Bone marrow (tissue), 2 donors: ENCODE measurements around the gene UBR3.
A peak's percentile ranks its signal among the peaks of the same experiment; 100 is the strongest.
"Not testable (repeated sequence)": the region's sequence is repeated elsewhere in the genome, so short reads cannot be mapped to it uniquely, and the experiment has no call there.

Experiments used
- DNase-seq, 2 donors: peaks; one replicate each; lab custom pipeline; 2025; lab: John Stamatoyannopoulos, UW

UBR3 gene

DNA sequence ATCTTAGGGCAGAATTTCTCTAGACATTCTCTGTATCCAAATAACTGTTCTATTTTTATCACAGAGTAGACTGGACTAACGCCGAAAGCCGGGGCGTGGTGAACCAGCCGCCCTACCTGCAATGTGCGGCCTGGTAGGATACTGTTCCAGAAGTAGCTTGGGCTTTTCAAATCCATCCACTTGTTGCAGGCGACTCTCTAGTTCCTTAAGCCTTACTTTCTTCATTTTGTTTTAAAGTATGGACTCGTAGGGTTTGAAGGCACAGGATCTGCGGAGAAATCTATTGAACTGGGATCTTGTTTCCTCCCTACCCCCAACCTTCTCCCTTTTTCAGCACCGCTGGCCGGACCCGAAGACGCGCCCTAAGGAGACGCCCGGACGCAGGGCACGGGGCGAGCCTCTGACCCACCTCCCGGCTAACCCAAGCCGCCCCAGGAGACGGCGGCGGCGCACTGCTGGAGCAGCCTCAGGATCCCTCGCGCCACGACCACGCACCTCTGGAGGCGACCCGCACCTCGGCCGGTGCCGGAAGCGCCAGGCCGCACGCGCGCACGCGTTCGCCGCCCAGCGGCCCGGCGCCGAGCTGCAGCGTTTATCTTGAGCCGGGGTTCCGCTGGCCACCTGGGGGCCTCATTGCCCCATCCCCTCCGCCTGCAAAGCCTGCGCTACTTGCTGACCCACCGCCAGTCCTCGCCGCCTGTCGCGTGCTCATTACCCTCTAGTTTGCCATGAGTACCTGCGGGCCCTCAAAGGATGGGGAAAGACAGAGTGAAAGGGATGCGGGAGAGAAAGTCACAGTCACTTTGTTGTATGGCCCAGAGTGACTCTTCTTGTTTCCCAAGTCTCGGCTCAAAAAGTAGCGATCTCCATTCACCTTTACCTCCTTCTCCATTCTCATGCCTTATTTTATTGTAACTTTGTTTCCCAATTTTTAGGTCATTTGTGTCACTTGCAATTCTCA lies 2.6 kb upstream of the UBR3 start, which contains the start of gene METTL5:
TSS of gene METTL5 (minus strand) at position 533 of the 961 bp plus-strand sequence. CDS start at position 225, 308 bp downstream.
- DNase-seq = peak in 1 of 2 donors; percentile 40

DNA sequence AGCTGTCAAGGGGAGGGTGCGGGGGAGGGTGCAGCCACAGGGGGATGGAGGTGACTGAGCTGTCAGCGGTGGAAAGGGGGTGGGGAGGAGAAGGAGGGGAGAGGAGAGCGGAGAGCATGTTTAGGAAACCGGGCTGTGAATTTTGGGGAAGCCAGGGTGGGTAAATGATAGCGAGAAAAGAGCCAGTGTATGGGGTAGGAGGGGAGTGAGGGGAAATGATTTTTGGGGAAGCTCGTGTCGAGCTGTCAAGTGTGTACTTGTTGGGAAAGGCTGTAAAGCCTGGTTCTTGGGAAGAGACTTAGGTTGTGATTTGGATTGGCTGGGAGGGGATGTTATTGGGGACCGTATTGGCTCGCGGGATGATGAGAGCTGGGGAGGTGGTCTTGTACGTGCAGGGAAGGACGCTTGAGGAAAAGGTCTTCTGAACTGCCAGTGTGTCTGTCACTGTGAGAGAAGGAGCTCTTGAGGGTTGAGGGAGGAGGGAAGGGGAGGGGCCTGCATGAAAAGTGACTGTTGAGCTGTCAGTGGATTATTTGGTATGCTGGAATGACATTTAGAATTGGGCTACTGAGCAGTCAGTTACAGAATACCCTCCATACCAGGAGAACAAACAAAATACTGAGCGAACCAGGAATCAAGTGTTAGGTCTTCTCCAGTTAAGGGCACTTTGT lies 1.0 kb downstream of the UBR3 start:
- peak; percentile 7 to 32 for DNase-seq

DNA sequence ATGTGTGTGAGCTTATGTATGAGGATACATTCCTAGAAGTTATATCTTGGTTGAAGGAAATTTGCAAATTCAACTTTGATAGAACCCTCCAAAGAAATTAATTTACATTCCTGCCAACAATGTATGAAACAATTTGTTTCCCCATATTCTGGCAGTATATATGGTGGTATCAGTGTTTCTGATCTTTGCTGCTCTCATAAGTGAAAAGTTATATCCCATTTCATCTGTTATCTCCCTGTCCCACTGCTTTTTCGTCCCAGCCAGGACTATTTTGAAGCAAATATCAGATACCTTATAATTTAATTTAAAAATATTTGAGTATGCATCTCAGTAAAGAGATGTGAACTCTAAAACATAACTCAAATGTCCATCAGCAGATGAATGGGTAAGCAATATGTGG lies 7.1 kb downstream of the UBR3 start:
- no peak for DNase-seq

DNA sequence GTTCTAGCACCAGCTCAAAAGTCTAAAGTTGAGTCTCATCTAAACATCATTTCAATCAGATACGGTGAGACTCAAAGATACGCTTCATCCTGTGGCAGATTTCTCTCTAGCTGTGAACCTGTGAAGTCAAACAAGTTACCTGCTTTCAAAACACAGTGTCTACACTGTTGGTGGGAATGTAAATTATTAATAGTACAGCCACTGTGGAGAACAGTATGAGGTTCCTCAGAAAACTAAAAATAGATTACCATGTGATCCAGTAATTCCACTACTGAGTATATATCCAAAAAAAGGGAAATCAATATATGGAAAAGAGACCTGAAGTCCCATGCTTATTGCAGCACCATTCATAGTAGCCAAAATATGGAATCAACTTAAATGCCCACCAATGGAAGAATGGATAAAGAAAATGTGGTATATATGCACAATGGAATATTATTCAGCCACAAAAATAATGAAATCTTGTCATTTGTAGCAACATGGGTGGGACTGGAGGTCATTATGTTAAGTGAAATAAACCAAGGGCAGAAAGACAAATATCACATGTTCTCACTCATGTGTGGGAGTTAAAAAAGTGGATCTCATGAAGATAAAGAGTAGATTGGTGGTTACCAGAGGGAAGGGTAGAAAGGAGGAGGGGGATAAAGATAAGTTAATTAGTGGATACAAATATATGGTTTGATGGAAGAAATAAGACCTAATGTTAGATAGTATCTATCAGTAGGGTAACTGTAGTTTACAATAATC lies 11.7 kb downstream of the UBR3 start:
- DNase-seq = no peak

DNA sequence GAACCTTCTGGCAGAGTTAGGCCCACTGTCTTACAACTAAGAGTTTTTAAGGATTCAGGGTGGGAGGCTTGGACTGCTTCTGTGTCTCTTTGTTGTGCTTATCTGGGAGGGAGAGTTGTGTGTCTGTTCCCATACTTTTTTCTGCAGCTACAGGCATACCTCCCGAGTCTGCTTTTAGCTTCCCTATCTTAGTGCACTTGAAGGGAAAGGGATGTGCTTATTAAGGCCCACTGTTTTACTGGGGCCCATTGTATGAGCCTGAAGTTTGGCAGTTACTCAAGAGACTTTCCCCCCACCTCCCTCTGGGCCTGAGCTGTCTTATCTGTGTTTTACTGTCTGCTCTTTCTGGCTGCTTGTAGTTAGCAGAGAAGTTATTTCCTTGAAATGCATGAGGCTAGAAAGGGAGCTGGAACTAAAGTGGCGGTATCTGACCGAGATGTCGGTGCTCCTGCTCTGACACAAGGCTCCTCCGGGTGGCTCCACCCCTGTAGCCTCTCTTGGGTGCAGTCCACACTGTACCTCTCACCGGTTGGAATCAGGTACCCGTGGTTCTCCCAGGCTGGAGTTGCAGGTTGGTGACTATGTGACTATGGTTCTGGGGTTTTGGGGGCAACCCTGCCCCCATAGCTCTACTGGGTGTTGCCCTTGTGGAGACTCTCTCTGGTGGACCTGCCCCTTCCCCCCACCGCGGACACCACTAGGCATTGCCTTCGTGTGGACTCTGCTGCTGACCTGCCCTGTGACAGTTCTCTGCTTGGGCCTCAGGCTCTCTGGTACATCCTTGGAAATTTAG lies 12.9 kb downstream of the UBR3 start:
- no peak for DNase-seq

DNA sequence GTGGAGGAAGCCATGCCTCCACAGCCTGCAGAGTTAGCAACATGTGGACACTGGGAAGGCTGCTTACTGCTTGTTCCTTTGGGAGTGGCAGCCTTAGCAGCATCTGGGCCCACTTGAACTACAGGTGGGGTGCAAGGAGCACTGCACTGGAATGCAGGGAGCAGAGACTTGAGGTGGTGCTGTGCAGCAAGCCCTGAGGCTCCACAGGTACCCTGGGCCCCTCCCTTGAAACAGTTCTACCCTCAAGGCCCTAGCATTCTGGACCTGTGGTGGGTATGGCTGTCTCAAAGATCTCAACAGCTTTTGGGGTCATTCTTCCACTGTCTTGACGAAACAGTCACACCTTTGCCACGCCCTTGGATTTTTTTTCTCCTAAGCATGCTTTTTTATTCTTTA lies 13.5 kb downstream of the UBR3 start:
- DNase-seq = no peak

DNA sequence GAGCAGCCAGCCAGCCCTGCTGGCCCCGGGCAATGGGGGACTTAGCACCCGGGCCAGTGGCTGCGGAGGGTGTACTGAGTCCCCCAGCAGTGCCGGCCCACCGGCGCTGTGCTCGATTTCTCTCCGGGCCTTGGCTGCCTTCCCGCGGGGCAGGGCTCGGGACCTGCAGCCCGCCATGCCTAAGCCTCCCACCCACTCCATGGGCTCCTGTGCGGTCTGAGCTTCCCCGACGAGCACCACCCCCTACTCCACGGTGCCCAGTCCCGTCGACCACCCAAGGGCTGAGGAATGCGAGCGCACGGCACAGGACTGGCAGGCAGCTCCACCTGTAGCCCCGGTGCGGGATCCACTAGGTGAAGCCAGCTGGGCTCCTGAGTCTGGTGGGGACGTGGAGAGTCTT lies 14.4 kb downstream of the UBR3 start:
- DNase-seq = not testable (repeated sequence)

DNA sequence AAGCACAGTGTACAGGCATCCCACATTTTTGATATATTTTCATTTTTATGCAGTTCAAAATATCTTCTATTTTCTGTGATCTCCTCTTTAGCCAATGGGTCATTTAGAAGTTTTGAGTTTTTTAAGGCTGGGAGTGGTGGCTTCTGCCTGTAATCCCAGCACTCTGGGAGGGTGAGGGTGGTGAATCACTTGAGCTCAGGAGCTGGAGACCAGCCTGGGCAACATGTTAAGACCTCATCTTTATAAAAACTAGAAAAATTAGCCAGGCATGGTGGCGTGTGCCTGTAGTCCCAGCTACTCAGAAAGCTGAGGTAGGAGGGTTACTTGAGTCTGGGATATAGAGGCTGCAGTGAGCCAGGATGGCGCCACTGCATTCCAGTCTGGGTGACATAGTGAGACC lies 17.8 kb downstream of the UBR3 start:
- DNase-seq = no peak

DNA sequence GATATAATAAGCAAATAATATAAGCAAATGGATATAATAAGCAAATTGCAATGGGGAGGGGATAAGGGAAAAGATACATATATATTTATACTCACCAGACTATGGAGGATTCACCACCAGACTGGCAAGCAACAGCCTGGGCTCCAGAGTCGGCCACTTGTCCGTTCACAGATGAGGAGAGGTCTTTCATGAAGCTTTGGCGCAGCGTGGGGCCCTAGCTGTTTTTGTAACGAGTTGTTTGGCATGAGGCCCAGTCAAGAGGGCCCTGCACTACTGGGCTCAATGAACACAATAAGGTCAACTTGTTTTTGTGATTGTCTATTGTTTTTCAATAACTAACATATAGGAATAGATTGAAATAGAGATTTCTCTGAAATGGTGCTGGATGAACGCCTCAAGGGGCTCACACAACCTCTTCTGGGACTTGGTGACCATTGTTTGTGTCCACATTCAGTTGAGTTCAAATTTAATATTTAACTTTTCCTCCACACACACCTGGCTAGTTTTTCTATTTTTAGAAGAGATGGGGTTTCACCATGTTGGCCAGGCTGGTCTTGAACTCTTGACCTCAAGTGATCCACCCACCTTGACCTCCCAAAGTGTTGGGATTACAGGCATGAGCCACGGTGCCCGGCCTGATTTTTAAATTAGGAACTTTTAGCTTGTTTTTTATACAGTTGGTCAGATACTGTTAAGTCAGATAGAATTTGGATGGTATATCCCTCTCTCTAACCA lies 21.9 kb downstream of the UBR3 start:
- DNase-seq = not testable (repeated sequence)

DNA sequence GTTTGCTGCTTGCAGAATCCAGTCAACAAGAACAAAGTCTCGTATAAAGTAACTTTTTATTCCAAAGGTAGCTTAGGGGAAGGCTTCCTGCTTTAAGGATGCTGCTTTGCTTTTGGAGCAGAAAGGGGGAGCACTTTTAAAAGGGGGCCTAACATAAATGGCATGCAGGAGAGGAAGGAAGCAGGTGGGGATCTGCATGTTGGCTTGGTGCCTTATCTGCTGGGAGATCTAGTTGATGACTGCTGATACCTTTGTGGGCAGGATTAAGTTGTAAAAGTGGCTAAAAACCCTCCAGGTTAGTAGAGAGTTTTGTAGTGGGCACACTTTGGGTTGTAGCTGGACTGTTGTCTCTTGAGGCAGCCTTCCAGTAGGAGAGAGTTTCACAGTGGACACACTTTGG lies 22.5 kb downstream of the UBR3 start:
- DNase-seq = no peak

DNA sequence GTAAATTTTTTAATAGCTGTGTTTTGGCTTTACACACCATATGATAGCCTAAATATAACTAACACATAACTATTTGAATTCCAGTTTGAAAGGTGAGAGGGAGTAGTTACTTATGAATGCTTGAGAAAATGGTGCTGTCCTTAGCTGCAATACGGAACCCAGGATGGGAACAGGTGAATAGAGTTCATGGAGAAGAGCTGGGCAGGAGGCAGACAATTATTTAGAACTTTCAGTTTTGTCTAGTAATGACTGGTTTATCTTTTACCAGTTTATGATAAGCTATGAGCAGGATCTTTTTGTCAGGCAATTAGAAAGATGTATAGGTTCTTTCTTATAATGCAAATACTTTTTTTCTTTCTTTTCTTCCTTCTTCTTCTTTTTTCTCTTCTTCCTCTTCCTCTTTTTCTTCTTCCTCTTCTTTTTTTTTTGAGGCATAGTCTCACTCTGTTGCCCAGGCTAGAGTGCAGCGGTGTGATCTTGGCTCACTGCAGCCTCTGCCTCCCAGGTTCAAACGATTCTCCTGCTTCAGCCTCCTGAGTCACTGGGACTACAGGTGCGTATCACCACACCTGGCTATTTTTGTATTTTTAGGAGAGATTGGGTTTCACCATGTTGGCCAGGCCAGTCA lies 25.9 kb downstream of the UBR3 start:
- no peak for DNase-seq

DNA sequence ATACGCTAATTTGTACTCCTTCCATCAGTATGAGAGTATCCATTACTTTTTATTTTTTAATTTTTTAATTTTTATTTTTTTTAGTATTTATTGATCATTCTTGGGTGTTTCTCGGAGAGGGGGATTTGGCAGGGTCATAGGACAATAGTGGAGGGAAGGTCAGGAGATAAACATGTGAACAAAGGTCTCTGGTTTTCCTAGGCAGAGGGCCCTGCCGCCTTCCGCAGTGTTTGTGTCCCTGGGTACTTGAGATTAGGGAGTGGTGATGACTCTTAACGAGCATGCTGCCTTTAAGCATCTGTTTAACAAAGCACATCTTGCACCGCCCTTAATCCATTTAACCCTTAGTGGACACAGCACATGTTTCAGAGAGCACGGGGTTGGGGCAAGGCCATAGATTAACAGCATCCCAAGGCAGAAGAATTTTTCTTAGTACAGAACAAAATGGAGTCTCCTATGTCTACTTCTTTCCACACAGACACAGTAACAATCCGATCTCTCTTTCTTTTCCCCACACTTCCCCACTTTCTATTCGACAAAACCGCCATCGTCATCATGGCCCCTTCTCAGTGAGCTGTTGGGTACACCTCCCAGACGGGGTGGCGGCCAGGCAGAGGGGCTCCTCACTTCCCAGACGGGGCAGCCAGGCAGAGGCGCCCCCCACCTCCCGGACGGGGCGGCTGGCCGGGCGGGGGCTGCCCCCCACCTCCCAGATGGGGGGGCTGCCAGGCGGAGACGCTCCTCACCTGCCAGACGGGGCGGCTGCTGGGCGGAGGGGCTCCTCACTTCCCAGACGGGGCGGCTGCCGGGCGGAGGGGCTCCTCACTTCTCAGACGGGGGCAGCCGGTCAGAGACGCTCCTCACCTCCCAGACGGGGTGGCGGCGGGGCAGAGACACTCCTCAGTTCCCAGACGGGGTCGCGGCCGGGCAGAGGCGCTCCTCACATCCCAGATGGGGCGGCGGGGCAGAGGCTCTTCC lies 28.3 kb downstream of the UBR3 start:
- DNase-seq = not testable (repeated sequence)

DNA sequence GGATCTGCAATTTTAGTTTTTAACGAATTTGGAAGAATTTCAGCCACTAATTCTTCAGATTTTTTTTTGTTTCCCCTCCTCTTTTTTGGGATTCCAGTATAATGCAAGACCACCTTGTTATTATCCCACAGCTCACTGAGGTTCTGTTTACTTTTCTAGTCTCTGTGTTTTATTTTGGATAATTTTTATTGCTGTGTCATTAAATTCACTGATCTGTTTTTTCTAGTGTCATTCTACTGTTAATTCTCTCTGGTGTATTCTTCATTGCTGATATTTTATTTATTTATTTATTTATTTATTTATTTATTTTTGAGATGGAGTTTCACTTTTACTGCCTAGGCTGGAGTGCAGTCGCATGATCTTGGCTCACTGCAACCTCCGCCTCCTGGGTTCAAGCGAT lies 32.2 kb downstream of the UBR3 start:
- no peak for DNase-seq

DNA sequence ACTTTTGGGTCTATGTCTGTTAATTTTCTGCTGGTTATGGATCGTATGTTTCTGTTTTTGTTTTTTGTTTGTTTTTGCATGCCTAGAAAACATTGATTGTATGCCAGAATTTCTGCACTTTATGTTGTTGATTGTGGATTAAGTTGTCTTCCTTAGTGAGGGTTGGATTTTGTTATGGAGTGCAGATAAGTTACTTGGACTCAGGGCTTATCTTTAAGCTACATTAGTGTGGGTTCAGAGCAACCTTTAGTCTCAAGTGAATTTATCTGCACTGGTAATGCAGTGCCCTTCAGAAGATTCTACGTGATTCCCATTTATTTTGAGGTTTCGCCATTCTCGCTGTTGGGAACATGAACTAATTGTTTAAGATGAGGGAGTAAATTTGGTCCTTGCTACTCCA lies 32.9 kb downstream of the UBR3 start:
- no peak for DNase-seq

DNA sequence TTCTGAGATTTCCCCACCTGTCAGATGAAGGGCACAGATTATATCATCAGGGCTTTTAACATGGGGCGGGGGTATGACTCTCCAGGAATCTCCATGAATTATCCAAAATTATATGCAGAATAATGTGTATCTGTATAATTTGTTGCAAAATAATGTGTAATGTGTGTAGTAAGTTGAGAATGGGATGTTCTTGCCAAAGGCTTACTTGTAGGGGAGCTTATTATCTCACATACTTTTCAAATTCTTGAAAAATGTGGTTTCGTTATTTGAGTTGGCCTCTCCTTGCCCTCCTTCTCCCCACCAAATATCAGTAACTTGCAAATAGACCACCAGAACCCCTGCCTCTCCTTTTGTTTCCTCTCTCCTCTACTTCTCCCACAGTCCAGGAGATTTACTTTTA lies 35.6 kb downstream of the UBR3 start:
- no peak for DNase-seq

DNA sequence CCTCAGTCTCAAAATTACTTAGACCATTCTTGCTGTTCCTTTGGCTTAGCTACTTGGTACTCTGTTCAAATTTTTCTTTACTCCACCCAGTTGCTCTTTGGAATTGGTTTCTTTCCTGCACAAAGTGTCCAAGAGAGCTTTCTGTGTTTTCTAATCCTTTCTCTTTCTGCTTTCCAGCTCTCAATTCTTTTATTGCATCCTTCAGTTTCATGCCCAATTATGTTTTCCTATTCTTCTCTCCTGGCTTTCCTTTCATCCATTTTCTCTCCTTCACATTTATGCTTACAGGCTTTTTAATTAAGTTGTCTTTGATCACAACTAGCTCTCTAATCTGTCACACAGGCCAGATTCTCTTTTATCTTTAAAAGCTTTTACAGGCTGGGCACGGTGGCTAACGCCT lies 38.2 kb downstream of the UBR3 start:
- no peak for DNase-seq

DNA sequence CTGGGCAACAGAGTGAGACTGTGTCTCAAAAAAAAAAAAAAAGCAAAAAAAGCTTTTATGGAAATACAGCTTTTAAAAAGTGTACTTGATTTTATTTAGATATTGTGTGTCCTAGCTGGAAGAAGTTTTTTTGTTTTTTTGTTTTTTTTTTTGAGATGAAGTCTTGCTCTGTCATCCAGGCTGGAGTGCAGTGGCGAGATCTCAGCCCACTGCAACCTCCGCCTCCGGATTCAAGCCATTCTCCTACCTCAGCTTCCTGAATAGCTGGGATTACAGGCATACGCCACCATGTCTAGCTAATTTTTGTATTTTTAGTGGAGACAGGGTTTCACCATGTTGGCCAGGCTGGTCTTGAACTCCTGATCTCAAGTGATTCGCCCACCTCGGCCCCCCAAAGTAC lies 39.0 kb downstream of the UBR3 start:
- DNase-seq = not testable (repeated sequence)

DNA sequence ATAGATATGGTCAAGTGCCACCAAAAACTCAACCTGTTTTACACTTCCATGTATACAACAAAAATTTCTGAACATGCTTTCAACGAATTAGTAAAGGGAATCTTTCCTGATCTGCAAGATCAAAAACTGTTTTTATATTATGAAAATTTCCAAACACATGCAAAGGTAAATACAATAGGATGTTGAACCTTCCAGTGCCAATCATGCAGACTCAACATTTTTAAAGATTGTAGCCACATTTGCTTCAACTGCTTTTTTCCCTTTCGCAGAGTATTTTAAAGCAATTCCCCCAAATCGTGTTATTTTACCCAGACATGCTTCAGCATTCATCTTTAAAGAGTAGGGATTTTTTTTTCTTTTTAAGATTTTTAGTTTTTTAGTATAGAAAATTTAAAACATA lies 40.3 kb downstream of the UBR3 start:
- DNase-seq = no peak

DNA sequence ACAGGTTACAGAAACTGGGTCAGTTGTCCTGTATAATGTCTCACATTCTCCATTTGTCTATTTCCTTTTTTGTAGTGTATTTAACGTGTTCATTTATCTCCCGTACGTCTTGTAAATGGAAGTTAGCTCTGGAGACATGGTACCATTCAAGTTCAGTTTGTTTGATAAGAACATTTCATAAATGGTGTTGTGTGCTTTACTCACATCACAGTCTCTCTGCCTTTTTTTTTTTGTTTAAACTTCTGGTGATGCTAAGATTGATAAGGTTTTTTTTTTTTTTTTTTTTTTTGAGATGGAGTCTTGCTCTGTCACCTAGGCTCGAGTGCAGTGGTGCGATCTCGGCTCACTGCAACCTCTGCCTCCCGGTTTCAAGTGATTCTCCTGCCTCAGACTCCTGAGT lies 41.7 kb downstream of the UBR3 start:
- DNase-seq = no peak
